ENCODE results near the gene DDX51.

Gene DDX51, protein sequence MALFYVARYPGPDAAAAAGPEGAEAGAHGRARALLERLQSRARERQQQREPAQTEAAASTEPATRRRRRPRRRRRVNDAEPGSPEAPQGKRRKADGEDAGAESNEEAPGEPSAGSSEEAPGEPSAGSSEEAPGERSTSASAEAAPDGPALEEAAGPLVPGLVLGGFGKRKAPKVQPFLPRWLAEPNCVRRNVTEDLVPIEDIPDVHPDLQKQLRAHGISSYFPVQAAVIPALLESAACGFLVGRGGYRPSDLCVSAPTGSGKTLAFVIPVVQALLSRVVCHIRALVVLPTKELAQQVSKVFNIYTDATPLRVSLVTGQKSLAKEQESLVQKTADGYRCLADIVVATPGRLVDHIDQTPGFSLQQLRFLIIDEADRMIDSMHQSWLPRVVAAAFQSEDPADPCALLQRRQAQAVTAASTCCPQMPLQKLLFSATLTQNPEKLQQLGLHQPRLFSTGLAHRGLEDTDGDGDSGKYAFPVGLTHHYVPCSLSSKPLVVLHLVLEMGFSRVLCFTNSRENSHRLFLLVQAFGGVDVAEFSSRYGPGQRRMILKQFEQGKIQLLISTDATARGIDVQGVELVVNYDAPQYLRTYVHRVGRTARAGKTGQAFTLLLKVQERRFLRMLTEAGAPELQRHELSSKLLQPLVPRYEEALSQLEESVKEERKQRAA

GRCh38 chr12:132144115-132144809 lies at the start of gene DDX51, which contains the start of gene NOC4L:
TSS of gene DDX51 (minus strand) at chr12:132144319. CDS start at chr12:132144296, 23 bp downstream.
TSS of gene NOC4L (plus strand) at chr12:132144457. CDS start at chr12:132144489, 32 bp downstream.
- TF ChIP-seq CTCF (IDR thresholded peaks at IDR 0.05; ENCODE audit: borderline replicate concordance, insufficient read depth, low read depth, low read length), result no peak
- peak within 1 kb of the TSS; percentile 97 for H3K4me3 ChIP-seq (ENCODE audit: low read depth, low read length)

- no peak for TF ChIP-seq CTCF (IDR thresholded peaks at IDR 0.05; ENCODE audit: borderline replicate concordance, insufficient read depth, low read depth, low read length)
- H3K4me3 ChIP-seq (ENCODE audit: low read depth, low read length), result no peak overlapping the region
Measured at GRCh38 chr12:132191715-132192553, 47.8 kb upstream of the DDX51 start.

DNA sequence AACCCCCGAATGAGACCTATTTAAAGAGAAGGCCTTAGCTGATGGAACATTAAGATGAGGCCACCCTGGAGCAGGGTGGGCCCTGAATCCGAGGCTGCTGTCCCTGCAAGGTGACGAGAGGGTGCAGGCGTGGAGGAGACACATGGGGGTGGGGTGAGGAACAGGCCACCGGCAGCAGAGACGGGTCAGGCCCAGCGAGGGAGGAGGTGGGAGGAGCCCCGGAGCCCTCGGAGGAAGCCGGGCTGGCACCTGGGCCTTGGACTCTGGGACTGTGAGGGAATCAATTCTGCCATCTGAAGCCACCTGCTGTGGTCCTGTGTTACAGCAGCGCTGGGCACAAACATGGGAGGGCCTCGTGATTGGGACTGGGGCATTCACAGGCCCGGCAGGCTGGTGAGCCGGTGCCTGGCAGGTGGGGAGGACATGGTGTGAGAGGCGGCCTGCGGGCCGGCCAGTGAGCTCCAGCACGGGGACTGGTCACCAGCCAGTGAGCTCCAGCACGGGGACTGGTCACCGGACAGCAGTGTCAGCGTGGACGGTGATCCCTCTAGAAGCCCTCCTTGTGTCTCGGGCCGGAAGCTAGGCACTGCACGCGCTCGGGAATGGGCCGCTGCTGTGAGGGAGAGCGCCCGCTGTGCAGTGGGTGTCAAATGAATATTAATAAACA lies 46.8 kb upstream of the DDX51 start:
- no peak for TF ChIP-seq CTCF (IDR thresholded peaks at IDR 0.05; ENCODE audit: borderline replicate concordance, insufficient read depth, low read depth, low read length)
- H3K4me3 ChIP-seq (ENCODE audit: low read depth, low read length), result no peak overlapping the region

DNA sequence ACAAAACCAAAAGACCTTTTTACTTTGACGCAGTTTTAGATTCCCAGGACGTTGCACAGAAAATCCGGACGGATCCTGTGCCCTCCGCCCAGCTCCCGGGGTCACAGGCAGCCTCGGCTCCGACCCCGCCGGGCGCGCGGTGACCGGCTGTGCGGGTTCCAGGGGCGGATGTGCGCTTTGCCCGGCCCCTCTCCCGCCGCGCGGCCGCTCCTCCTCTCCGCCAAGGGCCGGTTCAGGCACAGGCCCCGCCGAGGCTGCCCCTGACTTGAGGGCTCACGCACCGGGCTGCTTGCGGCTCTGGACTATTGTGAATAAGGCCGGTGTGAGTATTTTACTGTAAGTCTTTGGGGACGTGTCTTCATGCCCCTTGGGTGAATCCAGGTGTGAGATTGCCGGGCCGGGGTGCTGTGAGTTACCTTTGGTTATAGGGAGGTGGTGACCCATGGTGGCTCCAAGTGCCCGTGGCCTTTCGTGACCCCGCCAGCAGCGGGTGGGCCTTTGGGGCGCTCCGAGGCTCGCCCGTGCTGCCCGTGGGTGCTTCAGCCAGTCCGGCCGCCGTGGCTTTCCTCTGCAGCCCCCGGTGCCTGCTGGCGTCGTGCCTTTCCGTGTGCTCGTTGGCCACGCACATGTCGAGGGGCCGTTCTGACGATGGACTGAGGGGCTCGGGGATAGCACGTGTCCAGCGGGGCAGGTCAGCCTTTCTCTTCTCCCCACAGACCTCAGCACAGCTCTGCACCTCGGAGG lies 46.1 kb upstream of the DDX51 start:
- no peak for TF ChIP-seq CTCF (IDR thresholded peaks at IDR 0.05; ENCODE audit: borderline replicate concordance, insufficient read depth, low read depth, low read length)
- peak overlapping the region; percentile 45 for H3K4me3 ChIP-seq (ENCODE audit: low read depth, low read length)

DNA sequence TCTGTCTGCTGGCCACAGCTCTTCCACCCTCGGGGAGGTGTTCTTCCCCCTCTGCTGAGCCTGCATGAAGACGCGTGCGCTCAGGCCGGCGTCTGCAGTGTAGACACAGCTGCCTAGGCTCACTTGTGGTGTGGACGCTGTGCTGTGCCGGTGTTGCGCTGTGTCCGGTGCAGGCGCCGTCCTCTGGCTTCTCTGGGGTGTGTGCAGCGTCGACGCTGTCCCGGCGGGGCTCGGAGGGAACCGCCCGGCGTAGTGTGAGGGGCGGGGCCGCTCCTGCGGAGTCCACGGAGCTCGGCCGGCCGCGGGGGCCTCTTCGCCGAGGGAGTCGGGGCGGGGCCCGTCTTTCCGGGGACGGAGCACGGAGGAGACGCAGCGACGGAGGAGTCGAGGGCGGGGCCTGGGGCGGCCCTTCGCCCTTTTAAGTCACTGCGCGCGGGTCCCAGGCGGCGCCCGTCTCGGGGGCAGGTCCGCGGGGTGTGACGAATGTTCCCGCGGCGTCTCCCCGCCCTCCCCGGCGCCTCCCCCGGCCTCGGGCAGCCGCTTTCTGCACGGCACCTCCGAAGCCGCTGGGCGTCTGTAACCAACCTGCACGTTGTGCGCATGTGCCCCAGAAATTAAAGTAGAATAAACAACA lies 45.4 kb upstream of the DDX51 start:
- H3K4me3 ChIP-seq (ENCODE audit: low read depth, low read length), result peak overlapping the region; percentile 45
- TF ChIP-seq CTCF (IDR thresholded peaks at IDR 0.05; ENCODE audit: borderline replicate concordance, insufficient read depth, low read depth, low read length), result no peak
